ENCODE results near the gene SULT1A3.

GRCh38 chr16:30184891-30185682 is 14.0 kb upstream of the SULT1A3 start:
- TF ChIP-seq CTCF (IDR thresholded peaks at IDR 0.05 in 4 of 5, conservative IDR thresholded peaks at IDR 0.05 in 1 of 5): no peak
- no peak for TF ChIP-seq POLR2A (IDR thresholded peaks at IDR 0.05)

Measured in gastrocnemius medialis (tissue), 4 donors.